ENCODE measurements around the gene NSF.
"Not testable (repeated sequence)": the region's sequence is repeated elsewhere in the genome, so short reads cannot be mapped to it uniquely, and the experiment has no call there.

The NSF gene

DNA sequence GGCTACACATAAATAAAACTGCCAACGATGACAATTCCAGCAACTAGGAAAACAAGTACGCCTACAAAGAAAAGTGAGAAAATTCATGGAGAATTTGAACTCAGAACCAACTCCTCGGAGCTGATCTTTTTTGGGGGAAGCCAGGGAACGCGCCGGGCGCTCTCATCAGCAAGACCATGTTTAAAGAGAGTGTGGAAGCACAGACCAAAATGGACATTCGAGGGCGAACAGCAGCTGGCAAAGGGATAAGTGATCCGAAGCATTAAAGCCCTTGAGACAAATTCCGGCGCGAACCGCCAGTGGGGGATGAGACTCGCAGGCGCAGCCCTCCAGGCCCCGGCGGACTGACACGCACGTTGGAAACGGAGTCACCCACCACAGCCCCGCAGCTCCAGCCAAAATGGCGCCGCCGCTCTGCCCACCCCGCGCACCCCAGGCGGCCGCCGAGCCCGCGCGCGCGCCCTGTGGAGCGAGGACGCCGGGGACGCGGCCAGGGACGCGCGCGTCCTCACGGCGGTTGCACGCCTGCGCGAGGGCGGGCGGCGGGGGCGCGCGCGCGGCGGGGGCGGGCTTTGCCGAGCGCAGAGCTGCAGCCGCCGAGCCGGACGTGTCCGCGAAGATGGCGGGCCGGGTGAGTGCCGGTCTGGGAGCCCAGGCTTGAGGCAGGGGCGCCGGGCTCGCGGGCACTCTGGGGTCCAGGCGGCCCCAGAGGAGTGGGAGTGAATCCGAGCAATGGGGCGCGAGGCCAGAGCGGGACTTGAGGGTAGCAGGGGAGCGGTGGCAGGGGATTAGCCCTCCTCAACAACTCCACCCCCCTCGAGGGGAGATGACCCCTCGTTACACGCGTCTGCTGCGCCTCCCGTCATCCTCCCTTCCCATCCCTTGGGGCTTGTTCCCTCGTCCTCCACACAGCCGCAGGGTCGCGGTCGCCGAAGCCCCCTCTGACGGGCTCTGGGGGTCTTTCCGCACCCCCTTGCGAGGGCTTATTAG, at the start of gene NSF:
NSF (plus strand) TSS at position 513 of the 990 bp plus-strand sequence; CDS start at position 620, 107 bp downstream.
- H3K4me1 Mint-ChIP-seq; DNase-seq (ENCODE audit: low spot score in 2 of 2); H3K9me3 Mint-ChIP-seq; H3K4me3 Mint-ChIP-seq; H3K36me3 Mint-ChIP-seq; H3K27ac Mint-ChIP-seq: not testable (repeated sequence)
- ATAC-seq, result peak; percentile 96

GRCh38 chr17:46548607-46549006, 41.9 kb upstream of the NSF start:
- not testable (repeated sequence) for H3K36me3 Mint-ChIP-seq; H3K9me3 Mint-ChIP-seq; H3K27ac Mint-ChIP-seq; ATAC-seq; H3K4me3 Mint-ChIP-seq; DNase-seq (ENCODE audit: low spot score in 2 of 2); H3K4me1 Mint-ChIP-seq

DNA sequence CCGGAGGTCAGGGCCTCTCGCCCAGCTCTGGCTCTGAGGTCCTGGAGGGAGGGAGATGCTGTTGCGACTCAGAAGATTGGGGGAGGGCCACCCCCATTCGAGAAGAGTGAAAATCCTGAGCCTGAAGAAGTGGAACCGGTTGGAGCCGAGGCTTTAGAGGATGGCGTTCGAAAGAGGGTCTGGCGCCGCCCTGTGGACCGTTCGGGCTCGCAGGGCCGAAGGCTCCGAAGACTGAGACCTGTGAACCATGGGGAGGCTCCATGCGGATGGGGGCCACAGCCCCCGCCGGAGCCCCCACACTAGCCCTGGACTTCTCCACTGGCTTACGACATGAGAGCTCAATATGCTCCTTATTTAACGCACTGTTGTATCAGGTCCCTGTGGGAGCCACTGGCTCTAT, 31.3 kb upstream of the NSF start:
- H3K9me3 Mint-ChIP-seq; H3K36me3 Mint-ChIP-seq; H3K4me1 Mint-ChIP-seq; H3K4me3 Mint-ChIP-seq; DNase-seq (ENCODE audit: low spot score in 2 of 2); H3K27ac Mint-ChIP-seq; ATAC-seq: not testable (repeated sequence)

DNA sequence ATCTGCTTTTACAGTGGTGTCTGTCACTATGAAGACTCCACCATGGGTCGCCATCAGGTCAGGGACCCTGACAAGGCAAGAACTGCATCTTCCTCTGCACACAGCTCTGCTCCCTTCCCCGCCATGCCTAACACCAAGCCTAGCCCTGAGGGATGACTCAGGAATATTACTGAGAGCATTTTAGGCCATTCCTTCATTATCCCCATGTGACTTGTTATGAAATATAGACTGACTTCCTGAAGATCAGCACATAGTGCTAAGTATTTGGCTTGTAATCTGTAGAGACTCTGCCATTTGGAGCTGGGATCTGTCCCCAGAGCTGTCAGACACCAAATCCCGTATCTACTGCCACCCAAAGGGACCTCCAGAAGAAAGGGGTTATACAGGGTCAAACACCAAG, 30.4 kb upstream of the NSF start:
- not testable (repeated sequence) for H3K4me3 Mint-ChIP-seq; ATAC-seq; H3K27ac Mint-ChIP-seq; DNase-seq (ENCODE audit: low spot score in 2 of 2); H3K9me3 Mint-ChIP-seq; H3K36me3 Mint-ChIP-seq; H3K4me1 Mint-ChIP-seq

GRCh38 chr17:46566284-46566683, 24.2 kb upstream of the NSF start:
- H3K27ac Mint-ChIP-seq; DNase-seq (ENCODE audit: low spot score in 2 of 2); H3K4me1 Mint-ChIP-seq; H3K4me3 Mint-ChIP-seq; H3K36me3 Mint-ChIP-seq; H3K9me3 Mint-ChIP-seq: not testable (repeated sequence)
- peak; percentile 70 for ATAC-seq

- not testable (repeated sequence) for H3K9me3 Mint-ChIP-seq; H3K27ac Mint-ChIP-seq; DNase-seq (ENCODE audit: low spot score in 2 of 2); H3K4me3 Mint-ChIP-seq; H3K4me1 Mint-ChIP-seq; H3K36me3 Mint-ChIP-seq
- ATAC-seq, result peak; percentile 55
These were observed 23.5 kb upstream of the NSF start for GRCh38 chr17:46566980-46567379.

DNA sequence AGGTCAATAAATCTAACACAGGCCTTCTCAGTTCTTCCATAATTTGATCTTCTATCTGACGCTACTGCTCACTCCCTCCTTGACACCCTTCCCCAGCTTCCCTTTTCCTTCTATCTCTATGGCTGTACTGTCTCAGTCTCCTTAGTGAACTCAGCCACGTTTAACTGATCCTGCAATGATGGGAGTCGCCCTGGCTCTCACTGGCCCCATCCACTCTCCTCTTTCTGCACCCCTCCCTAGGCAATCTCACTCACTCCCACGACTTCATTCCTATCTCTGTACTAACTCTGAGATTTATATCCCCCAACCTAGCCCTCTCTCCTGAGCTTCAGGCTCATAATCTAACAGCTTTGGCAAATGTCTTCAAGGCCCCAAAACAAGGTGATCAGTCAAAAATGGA, 18.7 kb upstream of the NSF start:
- H3K4me3 Mint-ChIP-seq; ATAC-seq; H3K36me3 Mint-ChIP-seq; H3K4me1 Mint-ChIP-seq; H3K27ac Mint-ChIP-seq; DNase-seq (ENCODE audit: low spot score in 2 of 2); H3K9me3 Mint-ChIP-seq: not testable (repeated sequence)

DNA sequence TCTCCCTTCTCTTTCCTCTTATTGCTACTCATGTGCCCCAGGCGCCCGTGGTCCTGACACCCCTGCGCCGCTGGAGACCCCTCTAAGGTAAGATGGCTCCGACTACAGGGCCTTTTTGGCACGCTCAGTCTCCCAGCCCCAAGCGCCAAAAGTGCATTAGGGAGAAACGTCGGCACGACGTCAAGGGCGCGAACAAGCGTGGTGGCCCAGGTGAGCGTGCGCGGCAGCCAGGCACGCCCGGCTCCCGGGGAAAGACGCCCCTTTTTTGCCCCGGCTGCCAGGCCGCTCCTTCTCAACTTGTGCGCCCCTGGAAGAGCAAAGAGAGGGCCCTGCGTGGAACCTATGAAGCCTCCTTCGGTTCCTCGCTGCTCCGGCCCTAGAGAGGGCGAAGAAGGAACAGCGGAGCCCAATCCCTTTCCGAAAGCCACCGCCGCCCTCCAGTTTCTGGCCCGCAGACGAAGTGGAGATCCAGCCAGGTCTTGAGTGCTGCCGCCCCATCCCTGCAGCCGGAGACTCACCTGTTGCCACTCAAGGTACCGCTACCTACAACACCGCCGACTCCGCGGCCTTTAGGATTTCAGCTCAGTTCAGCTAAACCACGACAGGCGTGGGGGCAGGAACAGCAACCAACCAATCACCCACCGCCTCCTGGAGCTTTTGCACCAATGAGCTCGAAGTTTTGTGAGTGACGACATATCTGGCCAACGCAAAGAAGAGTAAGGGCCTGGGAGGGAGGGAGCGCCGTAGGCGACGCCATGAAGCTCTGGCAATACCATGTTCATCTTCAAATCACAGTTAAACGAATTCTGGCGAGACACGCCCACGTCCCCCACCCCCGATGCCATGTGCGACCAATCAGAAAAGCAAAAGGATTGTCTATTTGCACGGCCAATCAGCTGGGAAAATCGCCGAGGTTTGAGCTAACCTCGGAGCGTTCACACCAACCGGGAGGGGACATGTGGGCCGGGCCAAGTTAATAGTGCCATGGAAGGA, 11.1 kb upstream of the NSF start, which contains the start of gene ARL17A:
ARL17A (minus strand) TSS at position 609 of the 993 bp plus-strand sequence. CDS start 3,369 bp downstream, outside the sequence.
- DNase-seq (ENCODE audit: low spot score in 2 of 2) (peak; percentile 47 to 88), ATAC-seq (peak; percentile 96)
- H3K9me3 Mint-ChIP-seq, H3K27ac Mint-ChIP-seq, H3K36me3 Mint-ChIP-seq, H3K4me1 Mint-ChIP-seq, H3K4me3 Mint-ChIP-seq: not testable (repeated sequence)

DNA sequence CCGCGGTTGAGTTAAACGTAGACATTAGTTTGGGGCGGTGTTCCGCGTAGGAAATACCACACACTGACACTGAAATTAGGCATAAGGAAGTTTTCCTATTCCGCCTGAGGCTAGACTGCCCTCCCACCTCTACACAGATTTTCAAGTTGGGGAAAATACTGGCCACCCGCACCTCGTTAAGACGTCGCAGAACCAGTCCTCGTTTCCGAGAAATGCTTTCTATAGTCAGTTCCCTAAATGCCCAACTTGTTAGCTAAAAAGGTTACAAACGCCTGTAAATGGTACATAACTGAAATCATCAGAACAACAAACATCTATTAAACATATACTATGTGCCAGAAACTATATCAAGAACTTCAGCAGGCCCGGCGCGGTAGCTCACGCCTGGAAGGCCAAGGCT, 10.4 kb upstream of the NSF start:
- H3K9me3 Mint-ChIP-seq; H3K4me1 Mint-ChIP-seq; H3K27ac Mint-ChIP-seq; ATAC-seq; H3K36me3 Mint-ChIP-seq; H3K4me3 Mint-ChIP-seq; DNase-seq (ENCODE audit: low spot score in 2 of 2): not testable (repeated sequence)

GRCh38 chr17:46585444-46585843, 5.0 kb upstream of the NSF start:
- ATAC-seq; DNase-seq (ENCODE audit: low spot score in 2 of 2); H3K9me3 Mint-ChIP-seq; H3K27ac Mint-ChIP-seq; H3K36me3 Mint-ChIP-seq; H3K4me1 Mint-ChIP-seq; H3K4me3 Mint-ChIP-seq: not testable (repeated sequence)

GRCh38 chr17:46591332-46591731, 863 bp downstream of the NSF start:
- not testable (repeated sequence) for H3K27ac Mint-ChIP-seq; H3K36me3 Mint-ChIP-seq; H3K9me3 Mint-ChIP-seq; H3K4me3 Mint-ChIP-seq; H3K4me1 Mint-ChIP-seq; DNase-seq (ENCODE audit: low spot score in 2 of 2)
- peak; percentile 57 for ATAC-seq

- not testable (repeated sequence) for H3K9me3 Mint-ChIP-seq; H3K4me1 Mint-ChIP-seq; H3K4me3 Mint-ChIP-seq; DNase-seq (ENCODE audit: low spot score in 2 of 2); H3K27ac Mint-ChIP-seq; H3K36me3 Mint-ChIP-seq
- peak; percentile 90 for ATAC-seq
These were observed 8.0 kb downstream of the NSF start for GRCh38 chr17:46598344-46598931.

DNA sequence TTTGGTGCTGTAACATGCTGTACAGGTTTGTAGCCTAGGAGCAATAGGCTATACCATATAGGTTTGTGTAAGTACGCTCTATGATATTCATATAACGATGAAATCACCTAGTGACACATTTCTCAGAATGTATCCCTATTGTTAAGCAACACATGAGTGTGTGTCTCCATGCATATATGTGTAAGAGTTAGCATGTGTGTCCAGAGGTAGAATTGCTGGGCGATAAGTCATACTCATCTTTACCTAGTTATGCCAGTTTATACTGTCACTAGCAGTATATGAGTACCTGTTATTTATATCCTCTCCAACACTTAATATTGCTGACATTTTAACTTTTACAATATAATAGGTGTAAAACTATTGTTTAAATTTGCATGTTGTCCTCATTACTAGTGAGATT, 10.3 kb downstream of the NSF start:
- H3K36me3 Mint-ChIP-seq; H3K4me1 Mint-ChIP-seq; DNase-seq (ENCODE audit: low spot score in 2 of 2); H3K9me3 Mint-ChIP-seq; H3K27ac Mint-ChIP-seq; H3K4me3 Mint-ChIP-seq: not testable (repeated sequence)
- peak; percentile 69 for ATAC-seq

DNA sequence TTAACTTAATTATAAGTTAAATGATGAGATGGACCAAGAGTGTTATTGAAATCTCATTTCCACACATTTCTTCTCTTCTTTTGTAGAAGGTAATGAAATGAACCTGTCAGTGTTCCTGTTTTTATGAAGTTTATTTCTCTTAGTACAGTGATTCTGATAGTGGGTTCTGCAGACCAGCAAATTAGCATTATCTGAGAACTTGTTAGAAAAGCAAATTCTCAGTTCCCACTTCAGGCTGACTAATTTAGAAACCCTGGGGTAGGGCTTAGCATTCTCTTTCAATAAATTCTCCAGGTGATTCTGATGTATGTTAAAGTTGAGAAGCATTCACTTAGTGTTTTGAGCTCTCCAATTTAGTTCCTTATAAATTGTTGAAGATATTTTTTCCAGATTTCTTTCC, 12.7 kb downstream of the NSF start:
- not testable (repeated sequence) for H3K27ac Mint-ChIP-seq; DNase-seq (ENCODE audit: low spot score in 2 of 2); H3K4me1 Mint-ChIP-seq; H3K9me3 Mint-ChIP-seq; H3K4me3 Mint-ChIP-seq; H3K36me3 Mint-ChIP-seq
- ATAC-seq, result peak; percentile 86

- not testable (repeated sequence) for H3K27ac Mint-ChIP-seq; H3K9me3 Mint-ChIP-seq; DNase-seq (ENCODE audit: low spot score in 2 of 2); H3K36me3 Mint-ChIP-seq; H3K4me1 Mint-ChIP-seq; ATAC-seq; H3K4me3 Mint-ChIP-seq
These were observed 20.8 kb downstream of the NSF start for GRCh38 chr17:46611304-46611703.
